ENCODE measurements around the gene SLC8B1.

SLC8B1 gene

DNA sequence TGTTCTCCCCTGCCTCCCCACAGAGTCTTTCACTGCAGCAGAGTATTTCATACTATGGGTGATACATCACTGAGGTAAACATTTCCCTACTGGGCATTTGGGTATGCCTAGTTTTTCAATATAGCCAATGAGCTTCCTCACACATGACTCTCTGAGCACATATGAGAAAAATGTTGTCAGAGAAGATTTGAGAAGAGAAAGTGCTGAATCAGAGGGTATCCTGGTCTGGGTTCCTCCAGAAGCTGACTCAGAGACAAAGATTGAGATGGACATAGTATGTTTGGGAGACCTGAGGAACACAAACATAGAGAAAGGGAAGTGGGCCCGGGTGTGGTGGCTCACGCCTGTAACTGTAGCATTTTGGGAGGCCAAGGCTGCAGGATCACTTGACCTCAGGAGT lies 12.6 kb downstream of the SLC8B1 start:
- H3K27me3 ChIP-seq (ENCODE audit: control insufficient read depth, insufficient read depth, low read length), result no peaks in the 10 kb centered on the region
- H3K4me3 ChIP-seq (ENCODE audit: low read length), result no peak overlapping the region
- peaks cover 7% of the 10 kb centered on the region for H3K36me3 ChIP-seq (ENCODE audit: control insufficient read depth, insufficient read depth, low read length)
- no CpG with 5 or more reads among the region's 2 CpGs for WGBS (ENCODE audit: insufficient coverage, insufficient read length)
- H3K9me3 ChIP-seq (ENCODE audit: control insufficient read depth, insufficient read depth, low read length), result no peaks in the 10 kb centered on the region
- no peaks in the 10 kb centered on the region; the same call in 1 of the 2 replicates for H3K4me1 ChIP-seq (ENCODE audit: control insufficient read depth, insufficient read depth, low read length)
- no peak for DNase-seq (ENCODE audit: low read depth, low spot score)
- H3K27ac ChIP-seq (ENCODE audit: low read length), result no peak overlapping the region

DNA sequence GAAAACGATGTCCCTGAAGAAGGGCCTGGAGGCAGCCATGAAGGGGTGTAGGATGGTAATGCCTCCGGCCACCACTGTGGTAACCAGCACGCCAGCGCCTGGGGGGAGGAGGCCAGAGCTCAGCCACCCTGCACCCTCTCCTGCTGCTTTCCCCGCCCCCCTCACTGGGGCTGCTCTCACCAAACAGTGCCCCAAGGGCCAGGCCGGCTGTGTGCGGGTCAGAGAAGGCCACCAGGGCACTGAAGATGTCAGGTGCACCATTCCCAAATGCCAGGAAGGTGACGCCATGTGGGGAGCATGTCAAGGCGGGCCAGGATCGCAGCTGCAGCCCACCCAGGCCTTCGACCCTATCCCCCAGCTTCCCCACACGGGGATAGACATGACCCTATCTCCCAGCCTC lies 14.5 kb downstream of the SLC8B1 start:
- H3K27me3 ChIP-seq (ENCODE audit: control insufficient read depth, insufficient read depth, low read length), result no peaks in the 10 kb centered on the region
- H3K27ac ChIP-seq (ENCODE audit: low read length), result no peak overlapping the region
- no peak for DNase-seq (ENCODE audit: low read depth, low spot score)
- no peaks in the 10 kb centered on the region for H3K9me3 ChIP-seq (ENCODE audit: control insufficient read depth, insufficient read depth, low read length)
- no CpG with 5 or more reads among the region's 12 CpGs for WGBS (ENCODE audit: insufficient coverage, insufficient read length)
- no peak overlapping the region for H3K4me3 ChIP-seq (ENCODE audit: low read length)
- peaks cover 7% of the 10 kb centered on the region for H3K36me3 ChIP-seq (ENCODE audit: control insufficient read depth, insufficient read depth, low read length)
- H3K4me1 ChIP-seq (ENCODE audit: control insufficient read depth, insufficient read depth, low read length), result no peaks in the 10 kb centered on the region; the same call in 1 of the 2 replicates

DNA sequence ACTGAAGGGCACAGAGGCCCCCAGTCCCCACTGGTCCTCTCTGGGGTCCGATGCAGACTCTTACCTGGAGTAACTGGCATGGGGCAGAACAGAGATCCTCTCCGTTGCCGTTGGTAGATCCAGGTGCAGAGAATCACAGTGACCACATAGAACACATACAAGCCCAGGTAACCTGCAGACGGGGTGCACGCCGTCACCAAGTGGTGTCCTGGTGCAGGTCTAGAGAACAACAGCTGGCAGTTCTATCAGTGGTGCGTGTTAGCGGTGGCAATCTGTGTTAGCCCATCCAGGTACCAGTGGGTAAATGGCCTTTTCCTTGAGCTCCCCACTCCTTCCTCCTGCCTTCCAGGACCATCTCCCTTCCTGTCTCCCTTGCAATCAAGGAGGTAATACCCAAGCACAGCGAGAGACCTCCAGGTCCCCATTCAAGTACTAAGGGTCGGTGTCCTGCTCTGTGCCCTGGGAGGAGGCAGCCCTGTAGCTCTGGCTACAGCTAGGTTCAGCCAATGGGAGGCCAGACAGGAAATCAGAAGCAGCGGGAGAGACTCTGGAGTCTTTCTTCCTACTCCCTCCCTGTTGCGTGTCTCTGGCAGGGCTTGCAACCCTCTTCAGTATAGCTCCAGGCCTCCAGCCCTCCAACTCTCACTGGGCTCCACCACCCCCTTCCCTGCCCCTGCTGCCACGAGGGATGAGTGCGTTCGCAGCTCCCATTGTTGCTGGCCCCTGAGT lies 15.8 kb downstream of the SLC8B1 start:
- Histone ChIP-seq H3K9me3 (ENCODE audit: control insufficient read depth, insufficient read depth, low read length) (no peaks in the 10 kb centered on the region), H3K27ac (ENCODE audit: low read length) (no peak overlapping the region), H3K36me3 (ENCODE audit: control insufficient read depth, insufficient read depth, low read length) (peaks cover 7% of the 10 kb centered on the region), H3K4me1 (ENCODE audit: control insufficient read depth, insufficient read depth, low read length) (no peaks in the 10 kb centered on the region; the same call in 1 of the 2 replicates), H3K27me3 (ENCODE audit: control insufficient read depth, insufficient read depth, low read length) (no peaks in the 10 kb centered on the region), H3K4me3 (ENCODE audit: low read length) (no peak overlapping the region)
- WGBS (ENCODE audit: insufficient coverage, insufficient read length), result no CpG with 5 or more reads among the region's 15 CpGs
- DNase-seq (ENCODE audit: low read depth, low spot score), result no peak

DNA sequence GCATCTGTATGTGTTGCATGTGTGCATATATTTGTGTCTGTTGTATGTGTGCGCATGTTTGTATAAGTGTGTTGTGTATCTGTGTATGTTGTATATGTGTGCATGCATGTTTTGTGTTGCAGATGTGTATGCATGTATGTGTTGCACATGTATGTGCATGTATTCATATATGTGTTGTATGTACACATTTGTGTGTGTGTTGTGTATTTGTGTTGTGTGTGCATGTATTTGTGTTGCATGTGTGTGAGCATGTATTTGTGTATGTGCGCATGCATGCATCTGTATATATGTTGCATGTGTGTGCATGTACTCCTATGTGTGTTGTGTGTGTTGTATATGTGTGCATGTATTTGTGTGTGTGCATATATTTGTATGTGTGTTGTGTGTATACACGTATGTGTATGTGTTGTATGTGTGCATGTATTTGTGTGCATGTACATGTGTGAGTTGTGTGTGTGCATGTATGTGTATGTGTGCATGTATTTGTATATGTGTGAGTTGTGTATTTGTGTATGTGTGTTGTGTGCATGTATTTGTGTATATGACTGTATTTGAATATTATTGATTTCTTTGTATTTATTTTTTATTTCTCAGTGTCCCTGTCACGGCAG lies 16.8 kb downstream of the SLC8B1 start:
- Histone ChIP-seq H3K27me3 (ENCODE audit: control insufficient read depth, insufficient read depth, low read length) (no peaks in the 10 kb centered on the region), H3K36me3 (ENCODE audit: control insufficient read depth, insufficient read depth, low read length) (peaks cover 7% of the 10 kb centered on the region)
- WGBS (ENCODE audit: insufficient coverage, insufficient read length), result no CpG with 5 or more reads among the region's 4 CpGs

DNA sequence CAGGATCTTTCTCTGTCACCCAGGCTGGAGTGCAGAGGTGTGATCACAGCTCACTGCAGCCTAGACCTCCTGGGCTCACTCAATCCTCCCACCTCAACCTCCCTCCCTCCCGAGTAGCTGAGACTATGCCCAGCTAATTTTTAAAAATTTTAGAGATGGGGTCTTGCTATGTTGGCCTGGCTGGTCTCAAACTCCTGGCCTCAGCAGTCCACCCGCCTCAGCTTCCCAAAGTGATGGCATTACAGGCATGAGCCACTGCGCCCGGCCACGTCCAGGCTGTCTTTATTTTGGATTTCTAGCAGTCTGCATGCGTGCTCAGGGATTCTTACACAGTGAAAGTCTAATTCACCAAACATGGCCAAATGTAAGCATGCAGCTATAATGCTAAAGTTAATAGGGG lies 17.8 kb downstream of the SLC8B1 start:
- H3K4me3 ChIP-seq (ENCODE audit: low read length), result no peak overlapping the region
- no peaks in the 10 kb centered on the region; the same call in 1 of the 2 replicates for H3K4me1 ChIP-seq (ENCODE audit: control insufficient read depth, insufficient read depth, low read length)
- no peaks in the 10 kb centered on the region for H3K27me3 ChIP-seq (ENCODE audit: control insufficient read depth, insufficient read depth, low read length)
- no peaks in the 10 kb centered on the region for H3K9me3 ChIP-seq (ENCODE audit: control insufficient read depth, insufficient read depth, low read length)
- no peak for DNase-seq (ENCODE audit: low read depth, low spot score)
- no peak overlapping the region for H3K27ac ChIP-seq (ENCODE audit: low read length)
- WGBS (ENCODE audit: insufficient coverage, insufficient read length), result no CpG with 5 or more reads among the region's 6 CpGs
- peaks cover 7% of the 10 kb centered on the region for H3K36me3 ChIP-seq (ENCODE audit: control insufficient read depth, insufficient read depth, low read length)

More for the DNA sequence above, 16.8 kb downstream of the SLC8B1 start:
- no peak overlapping the region for H3K4me3 ChIP-seq (ENCODE audit: low read length)
- H3K9me3 ChIP-seq (ENCODE audit: control insufficient read depth, insufficient read depth, low read length), result no peaks in the 10 kb centered on the region
- H3K4me1 ChIP-seq (ENCODE audit: control insufficient read depth, insufficient read depth, low read length), result no peaks in the 10 kb centered on the region; the same call in 1 of the 2 replicates
- DNase-seq (ENCODE audit: low read depth, low spot score), result no peak
- no peak overlapping the region for H3K27ac ChIP-seq (ENCODE audit: low read length)

DNA sequence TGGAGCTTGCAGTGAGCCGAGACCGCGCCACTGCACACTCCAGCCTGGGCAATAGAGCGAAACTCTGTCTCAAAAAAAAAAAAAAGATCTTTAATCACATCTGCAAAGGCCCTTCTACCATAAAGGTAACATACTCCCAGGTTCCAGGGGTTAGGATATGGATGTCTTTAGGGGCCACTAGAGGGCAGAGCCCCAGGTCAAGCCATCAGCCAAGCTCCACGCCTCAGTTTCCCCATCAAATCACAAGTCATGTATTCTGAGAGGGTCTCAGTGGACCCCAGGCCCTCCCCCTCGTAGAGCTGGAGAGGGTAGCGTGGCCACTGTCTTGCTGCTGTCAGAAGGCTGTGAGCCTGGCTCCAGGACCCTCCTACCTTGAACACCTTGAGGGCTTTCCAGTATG lies 18.8 kb downstream of the SLC8B1 start:
- Histone ChIP-seq H3K36me3 (ENCODE audit: control insufficient read depth, insufficient read depth, low read length) (peaks cover 7% of the 10 kb centered on the region), H3K9me3 (ENCODE audit: control insufficient read depth, insufficient read depth, low read length) (no peaks in the 10 kb centered on the region), H3K4me3 (ENCODE audit: low read length) (no peak overlapping the region), H3K27ac (ENCODE audit: low read length) (no peak overlapping the region), H3K4me1 (ENCODE audit: control insufficient read depth, insufficient read depth, low read length) (no peaks in the 10 kb centered on the region; the same call in 1 of the 2 replicates), H3K27me3 (ENCODE audit: control insufficient read depth, insufficient read depth, low read length) (no peaks in the 10 kb centered on the region)
- WGBS (ENCODE audit: insufficient coverage, insufficient read length), result no CpG with 5 or more reads among the region's 7 CpGs
- no peak for DNase-seq (ENCODE audit: low read depth, low spot score)

DNA sequence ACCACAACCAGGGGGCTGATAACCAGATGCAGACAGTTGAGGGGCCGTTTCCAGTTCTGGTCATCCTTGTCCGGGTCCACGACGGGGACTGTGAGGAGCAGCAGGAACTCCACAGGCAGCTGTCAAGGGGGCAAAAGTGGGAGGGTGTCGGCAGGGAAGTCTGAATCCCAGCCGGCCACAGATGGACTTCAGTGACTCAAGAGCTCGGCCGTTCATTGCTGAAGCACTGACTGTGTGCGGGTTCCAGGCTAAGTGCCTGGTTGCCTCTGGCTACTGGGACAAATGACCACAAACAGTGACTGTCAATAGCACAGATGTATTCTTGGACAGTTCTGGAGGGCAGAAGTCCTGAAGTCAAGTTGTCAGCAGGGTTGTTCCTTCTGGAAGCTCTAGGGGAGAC lies 19.6 kb downstream of the SLC8B1 start:
- no peaks in the 10 kb centered on the region; the same call in 1 of the 2 replicates for H3K4me1 ChIP-seq (ENCODE audit: control insufficient read depth, insufficient read depth, low read length)
- H3K9me3 ChIP-seq (ENCODE audit: control insufficient read depth, insufficient read depth, low read length), result no peaks in the 10 kb centered on the region
- WGBS (ENCODE audit: insufficient coverage, insufficient read length), result no CpG with 5 or more reads among the region's 9 CpGs
- no peaks in the 10 kb centered on the region for H3K27me3 ChIP-seq (ENCODE audit: control insufficient read depth, insufficient read depth, low read length)
- H3K27ac ChIP-seq (ENCODE audit: low read length), result no peak overlapping the region
- H3K4me3 ChIP-seq (ENCODE audit: low read length), result no peak overlapping the region
- DNase-seq (ENCODE audit: low read depth, low spot score), result no peak
- H3K36me3 ChIP-seq (ENCODE audit: control insufficient read depth, insufficient read depth, low read length), result peaks cover 7% of the 10 kb centered on the region

DNA sequence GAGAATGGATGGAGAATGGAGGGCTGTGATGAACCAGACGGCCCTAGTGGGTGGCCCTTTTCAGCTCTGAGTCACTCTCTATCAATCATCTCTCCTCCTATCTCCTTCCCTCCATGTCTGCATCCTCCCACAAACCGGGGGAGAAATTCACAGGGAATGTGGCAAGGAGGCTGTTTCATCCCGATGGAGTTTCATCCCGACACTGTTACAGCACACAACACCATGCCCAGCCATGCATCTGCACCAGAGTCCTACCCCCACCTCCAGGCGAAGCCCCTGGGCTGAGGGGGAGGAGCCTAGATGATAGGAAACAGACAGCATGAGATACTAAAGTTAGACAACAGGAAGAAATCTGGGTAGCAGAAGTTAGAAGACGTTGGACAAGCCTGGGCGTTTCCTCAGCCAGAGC lies 20.8 kb downstream of the SLC8B1 start:
- Histone ChIP-seq H3K27me3 (ENCODE audit: control insufficient read depth, insufficient read depth, low read length) (no peaks in the 10 kb centered on the region), H3K36me3 (ENCODE audit: control insufficient read depth, insufficient read depth, low read length) (peaks cover 7% of the 10 kb centered on the region), H3K4me1 (ENCODE audit: control insufficient read depth, insufficient read depth, low read length) (no peaks in the 10 kb centered on the region)

DNA sequence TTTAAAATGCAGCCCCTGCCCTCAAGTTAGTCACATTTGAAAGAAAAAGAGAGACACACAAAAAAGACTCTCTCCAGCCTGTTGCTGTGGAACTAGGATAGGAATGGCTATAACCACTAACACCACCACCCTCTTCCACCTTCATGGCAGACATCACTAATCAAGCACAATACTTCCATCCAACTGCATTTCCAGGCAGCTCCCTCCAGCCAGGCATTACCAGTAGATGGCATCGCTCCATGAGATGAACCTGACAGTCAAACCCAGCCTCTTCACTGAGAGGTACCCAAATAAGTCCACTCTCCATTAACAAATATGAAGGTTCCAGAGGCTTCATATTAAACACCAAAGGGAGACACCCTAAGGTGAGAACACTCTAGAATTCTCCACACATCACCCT lies 24.4 kb downstream of the SLC8B1 start:
- Histone ChIP-seq H3K9me3 (ENCODE audit: control insufficient read depth, insufficient read depth, low read length) (no peaks in the 10 kb centered on the region), H3K27ac (ENCODE audit: low read length) (no peak overlapping the region), H3K36me3 (ENCODE audit: control insufficient read depth, insufficient read depth, low read length) (no peaks in the 10 kb centered on the region), H3K27me3 (ENCODE audit: control insufficient read depth, insufficient read depth, low read length) (no peaks in the 10 kb centered on the region), H3K4me3 (ENCODE audit: low read length) (no peak overlapping the region), H3K4me1 (ENCODE audit: control insufficient read depth, insufficient read depth, low read length) (peaks cover 1% of the 10 kb centered on the region; the same call in 1 of the 2 replicates)
- WGBS (ENCODE audit: insufficient coverage, insufficient read length), result no CpG with 5 or more reads among the region's 1 CpG
- no peak for DNase-seq (ENCODE audit: low read depth, low spot score)

More for the DNA sequence above, 20.8 kb downstream of the SLC8B1 start:
- WGBS (ENCODE audit: insufficient coverage, insufficient read length), result no CpG with 5 or more reads among the region's 7 CpGs
- Histone ChIP-seq H3K9me3 (ENCODE audit: control insufficient read depth, insufficient read depth, low read length) (no peaks in the 10 kb centered on the region), H3K27ac (ENCODE audit: low read length) (no peak overlapping the region), H3K4me3 (ENCODE audit: low read length) (no peak overlapping the region)
- no peak for DNase-seq (ENCODE audit: low read depth, low spot score)

DNA sequence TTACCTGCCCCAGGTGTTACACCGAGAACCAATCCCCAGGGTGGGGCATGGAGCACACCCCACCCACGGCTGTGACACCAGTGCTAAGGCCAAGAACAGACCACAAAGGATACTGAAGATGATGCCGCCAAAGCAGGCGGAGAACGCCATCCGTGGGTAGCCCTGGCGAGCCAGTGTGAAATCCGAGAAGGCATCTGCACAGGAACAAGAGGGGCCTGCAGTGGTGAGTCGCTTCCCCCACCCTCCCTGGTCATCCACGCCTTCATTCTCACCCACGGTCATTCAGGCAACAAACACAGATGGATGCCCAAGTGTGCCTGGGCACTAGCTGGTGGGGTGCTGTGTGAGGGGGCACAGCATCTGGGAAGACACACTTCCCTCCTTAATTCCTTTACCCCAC lies 28.5 kb downstream of the SLC8B1 start:
- Histone ChIP-seq H3K27ac (ENCODE audit: low read length) (no peak overlapping the region), H3K27me3 (ENCODE audit: control insufficient read depth, insufficient read depth, low read length) (no peaks in the 10 kb centered on the region), H3K36me3 (ENCODE audit: control insufficient read depth, insufficient read depth, low read length) (no peaks in the 10 kb centered on the region), H3K4me3 (ENCODE audit: low read length) (no peak overlapping the region), H3K9me3 (ENCODE audit: control insufficient read depth, insufficient read depth, low read length) (no peaks in the 10 kb centered on the region), H3K4me1 (ENCODE audit: control insufficient read depth, insufficient read depth, low read length) (peaks cover 1% of the 10 kb centered on the region; the same call in 1 of the 2 replicates)
- DNase-seq (ENCODE audit: low read depth, low spot score), result no peak
- no CpG with 5 or more reads among the region's 11 CpGs for WGBS (ENCODE audit: insufficient coverage, insufficient read length)

Measured in iPS DF 6.9 (cell line).